ENCODE measurements around the gene RBM47. TPM values are rescaled to one million over a fixed set of nuclear protein-coding genes. Genes with fewer than 3 reads are reported as not detected.
"Not testable (repeated sequence)": the region's sequence is repeated elsewhere in the genome, so short reads cannot be mapped to it uniquely, and the experiment has no call there.

The RBM47 gene
- total RNA-seq, 2 donors from 2014 or later, result 301 to 304 TPM

- peak; percentile 25 for ATAC-seq
- intact Hi-C loops (cut with DNase I, micrococcal nuclease), result no loop called here
- DNase-seq, result no peak
Measured at GRCh38 chr4:40550948-40551462, 78.7 kb downstream of the RBM47 start.

GRCh38 chr4:40550196-40550595 is 79.5 kb downstream of the RBM47 start:
- DNase-seq, result no peak
- intact Hi-C loops (cut with DNase I, micrococcal nuclease), result no loop called here
- no peak for ATAC-seq

- DNase-seq (no peak), ATAC-seq (no peak)
- intact Hi-C loops (cut with DNase I, micrococcal nuclease), result no loop called here
Measured at GRCh38 chr4:40548256-40548655, 81.4 kb downstream of the RBM47 start.

- ATAC-seq, result no peak
- intact Hi-C loops (cut with DNase I, micrococcal nuclease), result no loop called here
- DNase-seq, result no peak
Measured at GRCh38 chr4:40547789-40548132, 81.9 kb downstream of the RBM47 start.

GRCh38 chr4:40546969-40547788 is 82.5 kb downstream of the RBM47 start:
- intact Hi-C loops (cut with DNase I, micrococcal nuclease), result no loop called here
- DNase-seq (no peak), ATAC-seq (peak; percentile 64)

- DNase-seq (peak; percentile 45 to 86), ATAC-seq (peak; percentile 85)
- intact Hi-C loops (cut with DNase I, micrococcal nuclease), result no loop called here
Measured at GRCh38 chr4:40546506-40546905, 83.2 kb downstream of the RBM47 start.

GRCh38 chr4:40545487-40545886 is 84.2 kb downstream of the RBM47 start:
- DNase-seq; intact Hi-C loops (cut with DNase I, micrococcal nuclease); ATAC-seq: not testable (repeated sequence)

- DNase-seq (no peak), ATAC-seq (no peak)
- intact Hi-C loops (cut with DNase I, micrococcal nuclease), result no loop called here
Measured at GRCh38 chr4:40544221-40544620, 85.4 kb downstream of the RBM47 start.

GRCh38 chr4:40540800-40541199 is 88.9 kb downstream of the RBM47 start:
- ATAC-seq, result peak; percentile 73
- intact Hi-C loops (cut with DNase I, micrococcal nuclease), result no loop called here
- DNase-seq, result no peak

- no peak for ATAC-seq
- no peak for DNase-seq
- intact Hi-C loops (cut with DNase I, micrococcal nuclease), result no loop called here
Measured at GRCh38 chr4:40536032-40536431, 93.6 kb downstream of the RBM47 start.

GRCh38 chr4:40531636-40532023 is 98.0 kb downstream of the RBM47 start:
- intact Hi-C loops (cut with DNase I, micrococcal nuclease), result no loop called here
- DNase-seq (no peak), ATAC-seq (no peak)

- intact Hi-C loops (cut with DNase I, micrococcal nuclease), result no loop called here
- peak; percentile 63 to 88 for DNase-seq
- ATAC-seq, result peak; percentile 98
Measured at GRCh38 chr4:40530961-40531635, 98.6 kb downstream of the RBM47 start.

- ATAC-seq (no peak), DNase-seq (no peak)
- intact Hi-C loops (cut with DNase I, micrococcal nuclease), result no loop called here
Measured at GRCh38 chr4:40526741-40527140, 102.9 kb downstream of the RBM47 start.

GRCh38 chr4:40525752-40526598 is 103.7 kb downstream of the RBM47 start:
- ATAC-seq, result peak; percentile 14
- DNase-seq, result no peak
- intact Hi-C loops (cut with DNase I, micrococcal nuclease), result no loop called here

GRCh38 chr4:40524366-40525041 is 105.2 kb downstream of the RBM47 start:
- DNase-seq (peak in 1 of 2 donors; percentile 12), ATAC-seq (no peak)
- intact Hi-C loops (cut with DNase I, micrococcal nuclease), result no loop called here

GRCh38 chr4:40523581-40523980 is 106.1 kb downstream of the RBM47 start:
- DNase-seq (peak in 1 of 2 donors; percentile 1), ATAC-seq (no peak)
- intact Hi-C loops (cut with DNase I, micrococcal nuclease), result no loop called here

GRCh38 chr4:40521957-40522356 is 107.7 kb downstream of the RBM47 start:
- ATAC-seq (no peak), DNase-seq (peak in 1 of 2 donors; percentile 8)
- intact Hi-C loops (cut with DNase I, micrococcal nuclease), result no loop called here

GRCh38 chr4:40520533-40520932 is 109.1 kb downstream of the RBM47 start:
- ATAC-seq, result no peak
- intact Hi-C loops (cut with DNase I, micrococcal nuclease), result no loop called here
- DNase-seq, result no peak

GRCh38 chr4:40517081-40517480 is 112.6 kb downstream of the RBM47 start:
- DNase-seq; intact Hi-C loops (cut with DNase I, micrococcal nuclease); ATAC-seq: not testable (repeated sequence)

All from left colon (tissue), 2 donors.